ENCODE measurements around the gene GCN1.
"Not testable (repeated sequence)": the region's sequence is repeated elsewhere in the genome, so short reads cannot be mapped to it uniquely, and the experiment has no call there.

The GCN1 gene, protein sequence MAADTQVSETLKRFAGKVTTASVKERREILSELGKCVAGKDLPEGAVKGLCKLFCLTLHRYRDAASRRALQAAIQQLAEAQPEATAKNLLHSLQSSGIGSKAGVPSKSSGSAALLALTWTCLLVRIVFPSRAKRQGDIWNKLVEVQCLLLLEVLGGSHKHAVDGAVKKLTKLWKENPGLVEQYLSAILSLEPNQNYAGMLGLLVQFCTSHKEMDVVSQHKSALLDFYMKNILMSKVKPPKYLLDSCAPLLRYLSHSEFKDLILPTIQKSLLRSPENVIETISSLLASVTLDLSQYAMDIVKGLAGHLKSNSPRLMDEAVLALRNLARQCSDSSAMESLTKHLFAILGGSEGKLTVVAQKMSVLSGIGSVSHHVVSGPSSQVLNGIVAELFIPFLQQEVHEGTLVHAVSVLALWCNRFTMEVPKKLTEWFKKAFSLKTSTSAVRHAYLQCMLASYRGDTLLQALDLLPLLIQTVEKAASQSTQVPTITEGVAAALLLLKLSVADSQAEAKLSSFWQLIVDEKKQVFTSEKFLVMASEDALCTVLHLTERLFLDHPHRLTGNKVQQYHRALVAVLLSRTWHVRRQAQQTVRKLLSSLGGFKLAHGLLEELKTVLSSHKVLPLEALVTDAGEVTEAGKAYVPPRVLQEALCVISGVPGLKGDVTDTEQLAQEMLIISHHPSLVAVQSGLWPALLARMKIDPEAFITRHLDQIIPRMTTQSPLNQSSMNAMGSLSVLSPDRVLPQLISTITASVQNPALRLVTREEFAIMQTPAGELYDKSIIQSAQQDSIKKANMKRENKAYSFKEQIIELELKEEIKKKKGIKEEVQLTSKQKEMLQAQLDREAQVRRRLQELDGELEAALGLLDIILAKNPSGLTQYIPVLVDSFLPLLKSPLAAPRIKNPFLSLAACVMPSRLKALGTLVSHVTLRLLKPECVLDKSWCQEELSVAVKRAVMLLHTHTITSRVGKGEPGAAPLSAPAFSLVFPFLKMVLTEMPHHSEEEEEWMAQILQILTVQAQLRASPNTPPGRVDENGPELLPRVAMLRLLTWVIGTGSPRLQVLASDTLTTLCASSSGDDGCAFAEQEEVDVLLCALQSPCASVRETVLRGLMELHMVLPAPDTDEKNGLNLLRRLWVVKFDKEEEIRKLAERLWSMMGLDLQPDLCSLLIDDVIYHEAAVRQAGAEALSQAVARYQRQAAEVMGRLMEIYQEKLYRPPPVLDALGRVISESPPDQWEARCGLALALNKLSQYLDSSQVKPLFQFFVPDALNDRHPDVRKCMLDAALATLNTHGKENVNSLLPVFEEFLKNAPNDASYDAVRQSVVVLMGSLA (N-terminal part only)

DNA sequence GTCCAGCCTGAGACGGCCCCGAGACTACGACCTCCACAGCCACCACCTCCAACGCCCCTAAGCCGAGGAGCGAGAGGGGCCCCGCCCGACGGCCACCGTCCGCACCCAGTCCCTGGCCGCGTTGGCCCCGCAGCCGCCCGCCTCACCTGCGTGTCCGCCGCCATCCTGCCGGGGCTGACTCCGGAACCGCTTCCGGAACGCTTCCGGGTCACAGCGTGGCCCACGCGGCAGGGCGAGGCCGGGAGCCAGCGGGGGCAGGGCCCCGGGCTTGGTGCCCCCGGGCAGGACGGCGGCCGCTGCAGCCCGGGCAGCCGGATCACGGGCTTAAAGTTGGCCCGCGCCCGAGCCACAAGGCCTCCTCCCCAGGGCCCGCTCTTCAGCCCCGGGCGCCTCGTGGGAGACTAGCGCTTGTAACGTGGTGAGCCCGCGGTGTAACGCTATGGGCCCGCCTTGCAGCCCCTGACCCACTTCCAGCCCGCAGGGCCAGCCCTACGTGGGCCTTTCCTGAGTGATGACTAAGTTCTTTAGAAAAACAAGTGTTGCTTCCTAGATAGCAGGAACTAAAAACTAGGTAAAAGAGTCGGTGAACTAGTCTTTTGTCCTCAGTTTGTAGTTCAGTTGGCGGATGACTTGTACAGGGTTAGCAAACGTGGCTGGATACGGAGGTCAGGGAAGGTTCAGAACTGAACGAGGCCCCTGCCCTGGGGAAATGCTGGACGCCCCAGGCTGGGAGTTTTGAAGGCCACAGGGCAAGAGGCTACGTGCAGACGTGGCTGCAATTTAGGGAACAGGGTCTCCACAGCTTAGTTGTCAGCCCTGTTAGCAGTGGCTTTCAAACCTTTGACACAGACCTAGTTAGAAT is at the start of gene GCN1:
Gene GCN1, minus strand, starts transcription at position 182 of the 862 bp plus-strand sequence. Its CDS starts 18 bp downstream, at position 164.
- peak; percentile 82 for ATAC-seq
- peak; percentile 91 for DNase-seq

DNA sequence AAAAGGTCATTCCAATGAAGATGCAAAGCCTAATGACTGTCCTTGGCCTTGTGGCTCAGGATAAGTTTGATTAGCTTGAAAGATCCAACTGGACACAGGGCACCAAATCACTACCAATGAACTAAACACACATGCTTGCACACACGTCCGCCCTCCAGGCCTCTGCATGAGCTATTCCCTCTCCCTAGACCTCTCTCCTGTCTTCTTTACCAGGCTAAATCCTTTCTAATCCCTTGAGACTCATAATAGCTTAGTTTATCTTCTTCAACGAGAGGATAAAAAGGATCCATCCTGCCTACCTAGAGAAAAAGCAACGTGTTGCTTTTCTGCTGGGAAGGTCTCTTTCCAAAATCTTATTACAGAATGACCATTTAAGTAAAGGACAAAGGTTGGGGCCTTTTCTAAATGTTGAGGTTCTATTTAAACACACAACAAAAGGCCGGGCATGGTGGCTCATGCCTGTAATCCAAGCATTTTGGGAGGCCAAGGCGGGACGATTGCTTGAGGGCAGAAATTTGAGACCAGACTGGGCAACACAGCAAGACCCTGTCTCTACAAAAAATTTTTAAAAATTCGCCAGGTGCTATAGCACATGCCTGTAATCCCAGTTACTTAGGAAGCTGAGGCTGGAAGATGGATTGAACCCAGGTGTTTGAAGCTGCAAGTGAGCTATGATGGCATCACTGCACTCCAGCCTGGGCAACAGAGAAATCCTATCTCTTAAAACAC is 48.6 kb upstream of the GCN1 start:
- ATAC-seq: no peak
- DNase-seq: no peak

DNA sequence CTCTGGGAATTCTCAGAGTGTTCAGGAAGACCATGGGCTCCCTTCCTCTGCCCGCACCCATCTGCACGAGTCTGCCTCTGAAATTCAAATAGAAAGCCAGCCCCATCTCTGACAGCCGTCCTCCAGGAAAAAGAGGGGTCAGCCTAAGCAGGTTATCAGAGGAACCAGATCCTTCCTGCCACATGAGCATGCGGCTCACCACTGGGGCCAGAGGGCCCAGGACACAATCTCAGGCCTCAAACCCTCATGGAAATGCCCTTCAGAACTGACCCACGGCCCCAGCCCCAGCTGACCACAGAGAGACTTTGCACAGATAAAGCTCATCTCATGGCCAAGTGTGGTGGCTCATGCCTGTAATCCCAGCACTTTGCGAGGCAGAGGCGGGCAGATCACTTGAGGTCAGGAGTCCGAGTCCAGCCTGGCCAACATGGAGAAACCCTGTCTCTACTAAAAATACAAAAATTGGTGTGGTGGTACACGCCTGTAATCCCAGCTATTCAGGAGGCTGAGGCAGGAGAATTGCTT is 47.8 kb upstream of the GCN1 start:
- DNase-seq (no peak), ATAC-seq (no peak)

DNA sequence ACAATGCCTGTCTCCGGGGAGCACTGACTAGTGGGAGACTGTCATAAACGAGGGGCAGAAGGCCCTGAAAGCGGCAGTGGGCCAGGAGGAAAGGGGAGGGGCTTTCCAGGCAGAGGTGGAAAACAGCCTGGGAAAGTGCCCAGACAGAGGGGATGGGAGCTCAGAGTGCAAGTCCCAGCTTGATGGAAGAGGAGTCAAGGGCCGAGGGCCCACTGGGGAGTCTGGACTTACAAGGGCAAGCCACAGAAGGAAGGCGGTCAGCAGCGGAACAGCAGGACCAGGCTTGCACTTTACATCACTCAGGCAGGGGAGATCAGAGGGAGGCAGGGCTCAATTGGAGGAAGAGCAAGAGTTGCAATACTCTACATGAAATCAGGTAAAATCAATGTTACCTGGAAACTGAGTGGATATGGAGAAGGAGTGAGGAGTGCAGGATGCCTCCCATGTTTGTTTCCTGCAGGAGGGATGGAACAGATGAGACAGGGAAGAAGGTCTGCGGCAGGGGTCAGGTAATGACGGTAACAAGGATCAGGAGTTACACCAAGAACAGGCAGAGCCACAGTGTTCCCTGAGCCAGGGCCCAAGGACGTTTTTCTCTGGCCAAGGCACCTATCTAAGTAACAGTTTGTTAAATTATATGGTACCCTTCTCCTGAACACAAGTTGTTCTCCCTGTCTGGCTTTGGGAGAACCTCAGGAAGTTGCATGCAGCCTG is 47.2 kb upstream of the GCN1 start:
- DNase-seq (no peak), ATAC-seq (no peak)

DNA sequence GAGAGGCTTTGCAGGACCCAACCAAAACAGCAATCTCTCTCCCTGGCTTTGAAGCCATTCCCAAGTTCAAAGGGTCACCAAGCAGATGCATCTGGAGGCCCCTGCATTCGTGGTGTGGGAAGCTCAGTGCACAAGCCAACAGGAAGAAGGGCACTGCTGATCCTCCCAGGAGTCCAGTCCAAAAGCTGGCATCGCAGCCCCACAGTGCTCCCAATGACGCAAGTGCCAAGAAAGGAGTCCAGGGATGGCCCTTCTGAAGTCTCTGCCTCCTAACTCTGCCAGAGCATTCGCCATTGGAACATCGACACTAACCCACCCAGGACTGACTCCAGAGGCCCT is 45.9 kb upstream of the GCN1 start:
- DNase-seq (no peak), ATAC-seq (no peak)

DNA sequence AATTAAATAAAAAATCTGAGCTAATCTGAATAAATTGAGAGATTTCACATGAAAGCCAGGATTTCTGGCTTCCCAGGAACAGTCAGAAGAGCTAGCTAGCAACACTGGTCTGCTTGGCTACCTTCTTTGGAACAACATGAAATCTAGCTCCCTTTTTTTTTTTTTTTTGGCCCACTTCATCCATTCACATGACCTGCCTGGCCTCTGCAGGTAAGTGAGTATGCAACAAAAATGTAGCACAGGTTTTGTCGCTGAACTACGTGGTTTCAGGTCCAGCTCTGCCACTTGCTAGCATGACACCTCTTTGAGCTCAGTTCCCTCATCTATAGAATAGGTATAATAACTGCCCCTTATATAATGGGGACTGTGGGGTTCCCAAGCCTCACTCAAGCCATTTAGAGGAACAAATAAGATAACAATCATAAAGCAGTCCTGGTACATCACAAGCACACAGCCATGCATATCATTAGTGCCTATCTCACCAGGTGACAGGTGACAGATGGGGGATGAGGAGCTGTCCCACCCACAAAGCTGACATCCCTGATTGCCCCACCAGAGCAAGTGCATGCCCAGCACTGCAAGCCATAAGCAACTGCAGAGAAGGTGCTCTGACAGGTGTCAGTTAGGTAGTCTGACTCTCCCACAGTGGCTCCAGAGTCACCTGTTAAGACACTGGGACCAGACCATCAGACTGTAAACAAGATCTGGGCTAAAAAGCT is 45.4 kb upstream of the GCN1 start:
- ATAC-seq (no peak), DNase-seq (no peak)

DNA sequence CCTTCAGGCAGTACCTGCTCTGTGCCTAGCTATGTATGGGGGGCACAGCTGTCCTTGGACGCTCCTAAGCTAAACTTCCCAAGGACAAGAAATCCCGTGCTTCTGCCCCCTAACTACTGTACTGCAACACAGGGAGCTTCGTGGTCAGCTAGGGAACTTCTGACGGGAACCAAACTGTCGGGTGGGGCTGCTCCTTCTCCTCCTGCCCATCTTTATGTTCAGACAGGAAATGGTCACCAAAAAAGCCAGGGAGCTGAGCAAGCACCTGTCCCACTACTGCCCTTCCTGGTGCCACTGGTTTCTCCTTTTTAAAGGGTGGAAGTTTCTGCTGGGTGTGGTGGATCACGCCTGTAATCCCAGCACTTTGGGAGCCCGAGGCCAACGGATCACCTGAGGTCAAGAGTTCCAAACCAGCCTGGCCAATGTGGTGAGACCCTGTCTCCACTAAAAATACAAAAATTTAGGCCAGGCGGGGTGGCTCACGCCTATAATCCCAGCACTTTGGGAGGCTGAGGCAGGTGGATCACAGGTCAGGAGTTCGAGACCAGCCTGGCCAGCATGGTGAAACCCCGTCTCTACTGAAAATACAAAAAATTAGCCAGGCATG is 44.4 kb upstream of the GCN1 start:
- ATAC-seq (no peak), DNase-seq (no peak)

DNA sequence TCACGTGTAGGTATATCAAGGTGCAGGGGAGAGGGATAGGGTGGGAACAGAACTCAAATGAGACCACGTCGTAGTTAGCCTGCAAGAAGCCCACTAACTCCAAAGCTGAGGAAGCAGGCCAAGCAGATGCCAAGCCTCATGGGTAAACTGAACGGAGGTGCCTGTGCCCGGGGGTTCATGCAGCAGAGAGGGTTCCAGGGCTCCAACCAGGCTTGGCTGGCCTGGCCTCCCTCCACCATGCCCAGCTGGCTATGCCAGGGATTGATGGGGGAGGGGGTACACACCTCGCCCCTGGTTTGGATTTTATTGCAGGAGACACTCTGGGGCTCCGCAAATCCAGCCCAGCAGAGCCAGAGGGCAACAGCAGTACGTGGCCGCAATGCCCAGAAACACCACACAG is 43.7 kb upstream of the GCN1 start:
- ATAC-seq: no peak

DNA sequence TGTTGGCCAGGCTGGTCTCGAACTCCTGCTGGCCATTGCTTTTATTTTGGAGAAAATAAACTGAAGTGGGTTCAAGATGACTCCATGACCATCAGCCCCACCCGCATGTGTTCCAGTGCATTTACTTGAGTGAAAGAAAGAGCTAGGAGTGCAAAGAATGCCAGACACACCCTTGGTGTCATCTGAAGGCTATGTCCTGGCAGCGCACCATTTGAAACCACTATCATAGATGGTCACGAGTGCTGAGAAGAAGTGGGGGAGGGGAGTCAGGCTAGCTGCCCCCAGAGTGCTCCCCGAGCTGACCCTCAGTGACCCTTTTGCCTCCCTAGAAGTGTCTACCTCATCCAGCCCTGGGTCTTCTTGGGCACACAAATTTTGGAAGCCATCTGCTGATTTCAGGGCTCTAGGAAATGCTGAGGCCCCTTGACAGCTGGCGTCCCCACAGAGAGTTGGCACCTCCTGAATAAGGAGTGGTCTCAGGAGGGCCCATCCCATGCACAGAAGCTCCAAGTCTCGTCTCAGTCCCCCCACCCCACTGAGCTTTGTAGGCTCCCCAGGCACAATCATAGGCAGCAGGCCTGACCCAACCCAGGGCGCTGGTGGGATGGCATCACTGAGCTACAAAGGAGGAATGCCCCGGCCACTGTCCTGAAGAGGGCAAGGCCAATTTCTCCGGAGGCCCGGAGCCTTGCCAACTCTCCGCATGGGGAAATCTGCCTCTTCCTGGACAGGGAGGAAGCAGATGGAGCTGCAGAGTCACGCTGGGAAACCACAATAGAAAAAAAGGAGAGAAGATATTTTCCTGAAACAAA is 43.1 kb upstream of the GCN1 start:
- DNase-seq (no peak), ATAC-seq (no peak)

More for the DNA sequence above, 43.7 kb upstream of the GCN1 start:
- no peak for DNase-seq

DNA sequence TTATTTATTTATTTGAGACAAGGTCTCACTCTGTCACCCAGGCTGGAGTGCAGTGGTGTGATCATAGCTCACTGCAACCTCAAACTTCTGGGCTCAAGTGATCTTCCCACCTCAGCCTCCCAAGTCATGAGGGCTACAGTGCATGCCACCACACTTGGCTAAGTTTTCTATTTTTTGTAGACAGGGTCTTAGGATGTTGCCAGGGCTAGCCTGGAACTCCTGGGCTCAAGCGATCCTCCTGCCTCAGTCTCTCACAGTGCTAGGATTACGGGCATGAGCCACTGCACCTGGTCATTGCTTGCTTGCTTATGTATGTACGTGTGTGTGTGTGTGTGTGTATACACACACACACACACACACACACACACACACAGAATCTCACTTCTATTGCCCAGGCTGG is 42.3 kb upstream of the GCN1 start:
- not testable (repeated sequence) for DNase-seq, ATAC-seq

DNA sequence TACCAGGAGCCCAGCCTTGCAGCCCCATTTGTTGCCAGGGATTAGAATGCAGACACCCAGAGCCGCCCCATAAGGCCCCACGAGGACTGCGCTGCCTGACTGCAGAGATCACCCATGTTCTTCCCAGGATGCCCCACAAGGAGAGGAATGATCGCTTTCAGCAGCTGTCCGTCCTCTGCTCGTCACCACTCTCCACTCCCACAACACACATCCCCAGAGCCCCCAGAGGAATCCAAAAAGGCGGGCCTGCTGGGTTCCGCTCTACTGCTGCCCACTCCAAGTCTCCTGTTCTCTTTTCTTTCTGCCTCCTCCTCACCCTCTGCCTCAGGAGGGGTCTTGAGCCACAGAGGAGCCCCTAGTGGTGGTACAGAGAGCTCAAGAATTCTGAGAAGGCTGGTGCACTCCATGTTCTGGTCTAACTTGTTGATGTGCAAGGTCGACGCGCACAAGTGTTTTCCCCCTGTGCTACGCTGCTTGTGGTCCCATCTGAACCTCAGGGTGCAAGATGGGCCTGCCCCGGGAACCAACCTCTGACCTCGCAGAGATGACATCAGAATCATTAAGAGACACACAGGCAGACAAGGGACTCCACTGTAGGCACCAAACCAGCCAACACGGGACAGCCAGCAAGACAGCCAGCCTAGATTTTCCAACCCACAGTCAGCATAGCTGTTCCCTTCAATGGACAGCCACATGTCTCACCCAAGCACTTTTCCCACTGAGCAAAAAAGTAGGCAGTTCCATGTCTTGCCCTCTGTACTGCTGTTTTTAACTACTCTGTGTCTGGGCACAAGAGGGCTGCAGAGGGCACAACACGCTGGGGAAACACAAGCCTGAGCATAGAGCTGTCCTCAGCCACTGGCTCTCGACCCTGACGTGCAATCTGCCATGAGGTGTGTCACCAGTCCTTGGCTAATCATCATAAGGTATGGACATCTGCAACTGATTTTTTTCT is 41.1 kb upstream of the GCN1 start:
- DNase-seq (no peak), ATAC-seq (peak; percentile 8)

DNA sequence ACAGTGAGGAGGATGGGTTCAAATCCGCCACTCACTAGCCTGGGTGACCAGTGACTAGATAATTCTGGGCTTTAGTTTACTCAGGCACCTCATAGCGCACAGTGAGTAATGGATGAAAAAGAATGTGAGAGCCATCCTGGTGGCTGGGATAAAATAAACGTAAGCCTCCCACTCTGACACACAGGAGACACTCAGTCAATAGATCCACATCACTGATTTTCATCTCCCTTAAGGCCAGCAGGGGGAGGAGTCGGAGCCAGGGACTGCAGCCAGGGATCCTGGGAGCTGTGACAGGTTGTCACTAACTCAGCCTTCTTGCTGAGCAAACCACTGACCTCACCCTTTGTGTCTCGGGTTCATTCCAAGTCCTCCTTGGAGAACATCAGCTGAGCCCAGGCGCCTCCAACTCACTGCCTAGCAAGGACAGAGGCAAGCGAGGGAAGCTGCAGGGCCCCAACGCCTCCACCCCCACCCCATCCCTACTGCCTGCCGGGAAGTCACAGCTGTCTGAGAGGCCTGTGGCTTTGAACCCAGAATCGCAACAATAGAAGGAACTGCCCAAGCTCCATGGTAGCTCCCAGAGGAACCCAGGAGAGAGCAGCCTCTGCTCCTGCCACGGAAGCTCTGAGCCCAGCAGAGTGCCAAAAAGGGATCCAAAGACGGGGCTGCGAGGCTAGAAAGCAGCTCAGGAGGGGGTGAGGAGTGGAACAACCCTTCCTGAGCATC is 40.3 kb upstream of the GCN1 start:
- ATAC-seq (no peak), DNase-seq (no peak)

DNA sequence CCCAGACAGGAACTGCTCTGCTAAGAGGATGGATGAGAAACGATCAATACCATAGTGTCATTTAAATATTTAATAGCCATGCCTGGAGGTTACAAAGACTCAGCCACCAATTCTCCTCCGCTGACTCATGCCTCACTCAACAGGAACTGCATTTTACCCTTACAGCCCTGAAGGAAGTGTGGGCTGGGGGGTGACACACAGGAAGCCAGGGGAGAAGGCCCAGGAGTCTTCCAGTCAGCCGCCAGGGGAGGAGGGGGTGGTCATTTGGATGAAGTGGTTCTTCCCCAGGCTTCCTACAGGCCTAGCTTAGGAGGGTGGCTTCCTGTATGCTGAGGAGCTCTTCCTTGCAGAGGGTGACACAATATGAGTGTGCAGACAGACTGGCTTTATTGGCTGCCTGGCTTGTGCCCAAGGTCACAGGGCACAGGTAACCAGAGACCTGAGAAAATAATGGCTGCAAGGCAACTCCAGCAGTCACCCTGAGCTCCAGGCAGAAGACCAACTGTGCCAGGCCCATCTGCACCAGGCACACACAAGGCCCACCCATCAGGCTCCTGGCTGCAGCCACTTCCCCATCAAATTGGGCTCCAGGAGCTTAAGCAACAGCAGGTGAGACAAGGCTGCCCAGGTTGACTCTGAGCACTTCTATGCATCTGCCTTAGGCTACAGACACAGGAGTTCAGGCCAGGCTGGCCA is 36.9 kb upstream of the GCN1 start:
- peak; percentile 84 for DNase-seq
- peak; percentile 85 for ATAC-seq

DNA sequence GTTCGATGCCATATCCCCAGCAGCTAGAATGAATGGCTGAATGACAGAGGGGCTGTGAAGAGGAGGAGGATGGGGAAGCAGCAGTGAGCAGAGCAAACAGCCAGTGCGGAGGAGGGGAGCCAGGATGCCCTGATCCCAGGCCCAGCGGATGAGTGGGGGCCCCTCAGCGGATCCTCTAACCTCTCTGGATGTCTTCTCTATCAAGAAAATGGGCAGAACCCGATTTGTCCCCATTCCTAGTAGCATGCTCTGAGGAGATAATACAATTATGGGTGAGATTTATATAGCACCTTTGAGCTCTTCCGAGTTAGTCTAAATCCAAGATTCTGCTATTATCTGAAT is 36.4 kb upstream of the GCN1 start:
- ATAC-seq (no peak), DNase-seq (no peak)

DNA sequence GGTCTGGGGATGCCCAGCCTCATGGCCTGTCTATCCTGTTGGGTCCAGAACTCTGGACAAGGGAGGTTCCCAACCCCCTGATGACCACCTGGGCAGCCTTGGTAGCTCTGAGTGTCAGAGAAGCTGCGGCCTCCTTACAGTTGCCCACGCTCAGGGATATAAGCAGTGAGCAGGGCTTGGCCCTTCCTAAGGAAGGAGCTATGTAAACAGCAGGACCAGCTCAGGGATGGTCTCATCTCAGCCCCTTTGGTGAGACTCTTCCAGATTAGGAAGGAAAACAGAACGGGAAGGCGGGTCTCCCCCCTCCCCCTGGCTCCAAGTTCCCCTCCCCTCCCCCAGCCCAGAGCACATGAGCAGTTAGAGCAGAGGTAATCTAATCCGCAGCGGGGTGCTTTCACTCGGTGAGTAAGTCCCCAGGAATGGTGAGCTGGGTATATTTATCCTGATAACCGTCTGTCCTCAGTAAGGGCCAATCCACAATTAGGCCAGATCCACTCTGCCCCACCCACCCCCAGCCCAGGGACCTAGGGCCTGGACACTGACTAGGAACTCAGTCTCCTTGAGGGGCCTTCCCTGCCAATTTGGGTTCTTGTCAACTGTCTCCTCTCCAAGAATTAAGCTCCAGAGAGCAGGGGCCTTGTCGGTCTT is 35.9 kb upstream of the GCN1 start:
- ATAC-seq (no peak), DNase-seq (no peak)

All from stimulated activated naive CD8-positive, alpha-beta T cell treated with anti-CD3 and anti-CD28 coated beads, Interleukin-15, Interleukin-2, amounts not matched to agents 100 U/mL and 50 U/mL, for 24 hours (primary cell).